ENCODE measurements around the gene VILL. TPM values are rescaled to one million over a fixed set of nuclear protein-coding genes. Genes with fewer than 3 reads are reported as not detected.
"Not testable (repeated sequence)": the region's sequence is repeated elsewhere in the genome, so short reads cannot be mapped to it uniquely, and the experiment has no call there.

Gene VILL
- total and polyA plus RNA-seq, 4 donors = 3.9 to 37.1 (median 13.1) TPM

DNA sequence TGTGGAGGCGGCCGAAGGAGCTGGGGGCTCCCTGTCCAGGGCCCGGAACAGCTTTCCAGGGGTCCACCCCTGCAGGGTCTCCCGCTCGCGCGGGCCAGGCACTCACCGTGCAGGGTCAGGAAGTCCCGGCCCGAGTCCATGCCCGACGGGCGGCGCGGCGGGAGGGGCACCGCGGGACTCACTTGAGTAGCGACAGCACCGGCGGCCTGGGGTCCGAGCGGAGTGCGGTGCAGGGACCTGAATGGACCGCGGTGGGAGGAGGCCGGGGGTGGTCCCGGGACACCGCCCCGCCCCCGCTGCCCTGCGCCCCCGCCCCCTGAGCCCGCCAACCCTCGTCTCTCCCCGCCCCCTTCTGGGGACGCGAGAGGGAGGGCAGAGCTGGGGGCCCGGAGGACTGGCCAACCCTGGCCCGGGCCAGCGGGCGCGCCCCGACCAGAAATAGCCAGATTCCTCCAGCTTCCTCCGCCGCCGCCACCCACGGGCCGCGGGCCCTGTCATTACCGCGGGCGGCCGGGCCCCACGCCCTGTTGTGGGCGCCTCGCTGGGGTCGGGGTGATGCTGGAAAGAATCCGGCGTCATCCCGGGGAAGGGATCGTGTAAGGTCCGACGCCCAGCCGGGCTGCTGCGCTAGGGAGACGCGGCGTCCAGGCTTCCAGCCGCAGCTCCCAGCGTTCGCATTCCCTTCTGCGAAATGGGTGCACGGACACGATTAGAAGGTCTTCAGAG is 39.0 kb downstream of the VILL start, which contains the start of gene PLCD1:
Gene PLCD1, minus strand, starts transcription at position 243 of the 726 bp plus-strand sequence. Its CDS starts 103 bp downstream, at position 140.
- Histone ChIP-seq H3K27me3 (ENCODE audit: control insufficient read depth in 1 of 2, insufficient read depth in 2 of 2, low read length in 1 of 2) (no peaks in the 10 kb centered on the region), H3K4me3 (ENCODE audit: low read length in 2 of 2) (peak within 1 kb of the TSS; percentile 61 to 88), H3K4me1 (ENCODE audit: control insufficient read depth in 1 of 2, insufficient read depth in 2 of 2, low read length in 2 of 2) (peaks cover 0 to 1% of the 10 kb centered on the region in 2 donors), H3K36me3 (ENCODE audit: control insufficient read depth in 1 of 2, insufficient read depth in 2 of 2, low read length in 1 of 2) (no peaks in the 10 kb centered on the region), H3K27ac (ENCODE audit: low read depth in 1 of 2, low read length in 2 of 2) (peak within 1 kb of the TSS; percentile 89 to 96), H3K9me3 (ENCODE audit: control insufficient read depth, low read length) (no peaks in the 10 kb centered on the region)
- peak; percentile 93 to 95 for DNase-seq
- intact Hi-C loops (cut with DNase I) = loop anchor here in 1 of 2 donors (10.0 kb wide), 1 partner anchor 135 kb away; the partner anchor contains the start of gene OXSR1
- peak; percentile 82 for ATAC-seq (ENCODE audit: low FRiP score)
- WGBS, 2 donors = 1% methylated on average over 63 to 75 of the region's 75 CpGs

DNA sequence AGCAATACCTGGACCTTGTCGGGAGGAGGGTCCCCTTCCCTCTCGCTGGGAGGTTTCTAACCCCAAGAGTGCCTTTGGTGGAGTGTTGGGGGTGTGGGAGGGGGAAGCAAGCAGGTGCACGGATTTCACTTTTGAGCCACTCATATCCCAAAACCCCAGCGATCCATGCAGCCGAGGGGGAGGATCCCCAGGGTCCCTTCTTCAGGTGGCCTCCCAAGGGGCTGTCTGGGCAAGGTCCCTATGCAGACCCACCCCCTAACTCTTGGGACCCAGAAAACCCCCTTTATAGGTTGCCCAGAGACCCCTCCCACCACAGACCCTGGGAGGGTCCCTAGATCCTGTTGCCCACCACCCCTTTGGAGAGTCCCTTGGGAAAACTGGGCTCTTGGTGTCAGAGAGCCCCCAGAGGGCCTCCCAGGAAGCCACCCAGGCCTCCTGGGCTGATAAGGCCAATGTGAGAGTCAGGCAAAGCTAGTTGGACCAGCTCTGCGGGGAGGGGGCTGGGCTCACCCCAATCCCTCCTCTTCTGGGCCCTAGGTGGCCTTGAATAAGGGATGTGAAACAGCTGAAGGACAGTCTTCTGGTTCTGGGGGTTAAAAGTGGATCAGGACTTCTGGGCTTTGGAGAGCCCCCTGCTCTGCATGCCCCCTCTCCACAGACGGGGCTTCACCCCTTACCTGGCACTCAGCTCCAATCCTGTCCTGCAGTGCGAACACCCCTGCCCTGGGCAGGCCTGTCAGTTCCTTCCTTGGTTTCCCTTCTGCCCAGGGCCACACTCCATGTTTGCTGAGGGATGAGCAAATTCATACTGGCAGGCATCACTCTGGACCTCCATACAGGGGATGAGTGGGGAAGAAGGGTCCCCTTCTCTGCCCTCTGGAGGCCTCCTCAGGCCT is 39.8 kb downstream of the VILL start:
- Histone ChIP-seq H3K27ac (ENCODE audit: low read depth in 1 of 2, low read length in 2 of 2) (peak overlapping the region; percentile 89 to 96), H3K9me3 (ENCODE audit: control insufficient read depth, low read length) (no peaks in the 10 kb centered on the region), H3K4me1 (ENCODE audit: control insufficient read depth in 1 of 2, insufficient read depth in 2 of 2, low read length in 2 of 2) (peaks cover 0 to 1% of the 10 kb centered on the region in 2 donors), H3K36me3 (ENCODE audit: control insufficient read depth in 1 of 2, insufficient read depth in 2 of 2, low read length in 1 of 2) (no peaks in the 10 kb centered on the region), H3K4me3 (ENCODE audit: low read length in 2 of 2) (peak overlapping the region; percentile 47 to 59), H3K27me3 (ENCODE audit: control insufficient read depth in 1 of 2, insufficient read depth in 2 of 2, low read length in 1 of 2) (no peaks in the 10 kb centered on the region)
- DNase-seq (no peak), ATAC-seq (ENCODE audit: low FRiP score) (no peak)
- 29 to 32% methylated on average over 8 of the region's 8 CpGs for WGBS, 2 donors
- intact Hi-C loops (cut with DNase I) = loop anchor here in 1 of 2 donors (10.0 kb wide), 1 partner anchor 134 kb away; the partner anchor contains the start of gene OXSR1

DNA sequence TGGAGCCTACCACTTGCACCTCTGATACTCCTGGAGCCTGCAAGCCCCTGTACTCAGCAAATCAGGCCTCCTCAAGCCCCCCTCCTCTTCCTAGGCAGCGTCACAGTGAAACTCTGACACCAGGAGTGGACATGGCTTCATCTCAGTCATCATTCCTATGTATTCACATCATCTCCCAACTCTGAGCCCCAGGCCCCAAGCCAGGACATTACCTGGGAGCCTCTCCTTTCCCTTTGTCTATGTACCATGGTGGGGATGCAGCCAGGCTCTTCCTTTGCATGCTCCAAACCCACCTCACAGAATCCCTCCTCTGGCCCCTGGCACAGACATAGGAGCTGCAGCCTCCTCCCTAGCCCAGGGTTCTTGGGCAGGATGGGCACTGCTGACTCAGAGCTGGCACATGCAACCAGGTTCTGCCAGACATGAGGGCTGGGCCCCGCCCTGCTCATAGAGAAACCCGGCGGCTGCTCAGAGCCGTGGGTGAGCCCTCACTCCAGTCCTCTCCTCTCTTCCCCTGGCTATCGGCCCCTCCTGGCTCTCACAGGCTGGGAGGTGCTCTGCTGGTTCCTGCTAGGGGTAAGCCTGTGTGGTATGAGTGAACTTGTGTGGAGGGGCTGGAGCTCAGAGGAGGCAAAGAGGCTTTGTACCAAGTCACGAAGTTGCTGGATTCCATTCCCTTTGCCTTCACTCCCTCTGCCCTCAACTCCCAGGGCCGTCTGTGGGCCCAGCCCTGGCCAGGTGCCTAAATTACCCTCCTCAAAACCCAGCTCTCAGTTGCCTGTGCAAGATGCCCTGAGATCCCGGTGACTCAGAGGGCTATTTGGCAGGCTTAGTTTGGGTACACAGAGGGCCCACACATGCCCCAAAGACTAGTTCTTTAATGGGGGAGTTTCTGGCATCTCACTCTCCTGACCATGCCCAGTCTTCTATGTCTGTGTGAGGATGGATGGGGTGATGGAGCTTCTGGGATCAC is 40.7 kb downstream of the VILL start:
- Histone ChIP-seq H3K4me3 (ENCODE audit: low read length in 2 of 2) (no peak overlapping the region), H3K27me3 (ENCODE audit: control insufficient read depth in 1 of 2, insufficient read depth in 2 of 2, low read length in 1 of 2) (no peaks in the 10 kb centered on the region), H3K36me3 (ENCODE audit: control insufficient read depth in 1 of 2, insufficient read depth in 2 of 2, low read length in 1 of 2) (no peaks in the 10 kb centered on the region), H3K27ac (ENCODE audit: low read depth in 1 of 2, low read length in 2 of 2) (peak overlapping the region; percentile 89 to 96), H3K4me1 (ENCODE audit: control insufficient read depth in 1 of 2, insufficient read depth in 2 of 2, low read length in 2 of 2) (peaks cover 0 to 1% of the 10 kb centered on the region in 2 donors), H3K9me3 (ENCODE audit: control insufficient read depth, low read length) (no peaks in the 10 kb centered on the region)
- WGBS, 2 donors = 1 to 4% methylated on average over 9 of the region's 9 CpGs
- ATAC-seq (ENCODE audit: low FRiP score) (peak; percentile 64), DNase-seq (peak; percentile 91)
- intact Hi-C loops (cut with DNase I) = loop anchor here in 1 of 2 donors (10.0 kb wide), 1 partner anchor 133 kb away; the partner anchor contains the start of gene OXSR1

DNA sequence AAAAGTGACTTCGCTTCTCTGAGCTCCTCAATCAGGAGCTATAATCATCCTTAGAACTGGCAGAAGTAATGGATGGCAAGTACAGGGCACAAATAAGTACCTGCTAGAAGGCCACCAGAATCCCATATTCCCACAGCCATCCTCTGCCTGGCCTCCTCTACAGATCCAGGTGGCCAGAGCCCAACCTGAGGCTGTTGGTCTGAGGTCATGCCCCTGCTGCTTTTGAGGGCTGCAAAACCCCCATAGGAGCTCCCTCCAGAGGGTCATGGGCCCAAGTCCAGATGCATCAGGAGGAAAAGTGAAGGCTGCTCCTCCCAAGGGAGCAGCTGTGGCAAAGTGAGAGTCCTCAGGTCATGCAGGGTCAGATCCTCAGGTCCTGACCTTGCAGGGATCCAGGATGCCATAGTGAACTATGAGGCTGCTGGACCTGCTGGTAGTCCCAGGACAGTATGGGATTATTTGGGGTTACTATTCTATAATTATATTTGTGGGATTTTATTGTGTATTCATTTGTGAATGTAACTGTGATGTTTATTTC is 41.8 kb downstream of the VILL start:
- 99 to 100% methylated on average over 1 of the region's 1 CpG for WGBS, 2 donors
- no peaks in the 10 kb centered on the region for H3K9me3 ChIP-seq (ENCODE audit: control insufficient read depth, low read length)
- no peak overlapping the region for H3K4me3 ChIP-seq (ENCODE audit: low read length in 2 of 2)
- no peaks in the 10 kb centered on the region for H3K27me3 ChIP-seq (ENCODE audit: control insufficient read depth in 1 of 2, insufficient read depth in 2 of 2, low read length in 1 of 2)
- no peak overlapping the region for H3K27ac ChIP-seq (ENCODE audit: low read depth in 1 of 2, low read length in 2 of 2)
- DNase-seq (no peak), ATAC-seq (ENCODE audit: low FRiP score) (no peak)
- H3K36me3 ChIP-seq (ENCODE audit: control insufficient read depth in 1 of 2, insufficient read depth in 2 of 2, low read length in 1 of 2) = no peaks in the 10 kb centered on the region
- intact Hi-C loops (cut with DNase I) = loop anchor here in 1 of 2 donors (10.0 kb wide), 1 partner anchor 132 kb away; the partner anchor contains the start of gene OXSR1
- H3K4me1 ChIP-seq (ENCODE audit: control insufficient read depth in 1 of 2, insufficient read depth in 2 of 2, low read length in 2 of 2) = peaks cover 0 to 1% of the 10 kb centered on the region in 2 donors

DNA sequence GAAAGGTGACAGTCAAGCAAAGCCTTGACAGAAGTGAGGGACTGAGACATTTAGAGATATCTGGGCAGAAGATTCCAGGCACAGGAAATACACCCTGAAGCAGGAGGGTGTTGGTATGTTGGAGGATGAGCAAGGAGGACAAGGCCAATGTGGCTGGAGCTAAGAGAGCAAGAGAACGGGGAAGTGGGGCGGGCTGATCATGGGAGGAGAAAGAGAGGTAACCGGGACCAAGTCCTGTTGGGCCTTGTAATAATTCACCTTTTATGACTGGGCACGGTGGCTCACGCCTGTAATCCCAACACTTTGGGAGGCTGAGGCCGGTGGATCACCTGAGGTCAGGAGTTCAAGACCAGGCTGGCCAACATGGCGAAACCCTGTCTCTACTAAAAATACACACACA is 43.0 kb downstream of the VILL start:
- not testable (repeated sequence) for H3K36me3 ChIP-seq (ENCODE audit: control insufficient read depth in 1 of 2, insufficient read depth in 2 of 2, low read length in 1 of 2)

DNA sequence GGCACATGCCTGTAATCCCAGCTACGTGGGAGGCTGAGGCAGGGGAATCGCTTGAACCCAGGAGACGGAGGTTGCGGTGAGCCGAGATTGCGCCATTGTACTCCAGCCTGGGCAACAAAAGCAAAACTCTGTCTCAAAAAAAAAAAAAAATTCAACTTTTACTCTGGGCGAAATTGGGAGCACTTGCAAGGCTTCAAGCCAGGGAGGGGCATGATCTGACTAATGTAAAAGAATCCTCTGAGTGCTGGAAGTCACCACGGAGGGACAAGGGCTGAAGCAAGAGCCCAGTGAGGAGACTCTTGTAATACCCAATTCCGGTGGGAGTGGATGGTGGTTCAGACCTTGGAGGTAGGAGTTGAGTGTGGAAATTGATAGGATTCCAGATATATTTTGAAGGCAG is 43.7 kb downstream of the VILL start:
- not testable (repeated sequence) for H3K4me3 ChIP-seq (ENCODE audit: low read length in 2 of 2); H3K27ac ChIP-seq (ENCODE audit: low read depth in 1 of 2, low read length in 2 of 2); H3K4me1 ChIP-seq (ENCODE audit: control insufficient read depth in 1 of 2, insufficient read depth in 2 of 2, low read length in 2 of 2); H3K27me3 ChIP-seq (ENCODE audit: control insufficient read depth in 1 of 2, insufficient read depth in 2 of 2, low read length in 1 of 2); DNase-seq; H3K36me3 ChIP-seq (ENCODE audit: control insufficient read depth in 1 of 2, insufficient read depth in 2 of 2, low read length in 1 of 2); H3K9me3 ChIP-seq (ENCODE audit: control insufficient read depth, low read length); ATAC-seq (ENCODE audit: low FRiP score)
- intact Hi-C loops (cut with DNase I) = loop anchor here in 1 of 2 donors (10.0 kb wide), 1 partner anchor 130 kb away; the partner anchor contains the start of gene OXSR1
- 88 to 90% methylated on average over 9 of the region's 9 CpGs for WGBS, 2 donors

More for the DNA sequence above, 43.0 kb downstream of the VILL start:
- intact Hi-C loops (cut with DNase I) = loop anchor here in 1 of 2 donors (10.0 kb wide), 1 partner anchor 131 kb away; the partner anchor contains the start of gene OXSR1
- WGBS, 2 donors = 92% methylated on average over 6 to 7 of the region's 7 CpGs
- H3K9me3 ChIP-seq (ENCODE audit: control insufficient read depth, low read length); H3K4me1 ChIP-seq (ENCODE audit: control insufficient read depth in 1 of 2, insufficient read depth in 2 of 2, low read length in 2 of 2); ATAC-seq (ENCODE audit: low FRiP score); H3K27me3 ChIP-seq (ENCODE audit: control insufficient read depth in 1 of 2, insufficient read depth in 2 of 2, low read length in 1 of 2); DNase-seq; H3K4me3 ChIP-seq (ENCODE audit: low read length in 2 of 2); H3K27ac ChIP-seq (ENCODE audit: low read depth in 1 of 2, low read length in 2 of 2): not testable (repeated sequence)

DNA sequence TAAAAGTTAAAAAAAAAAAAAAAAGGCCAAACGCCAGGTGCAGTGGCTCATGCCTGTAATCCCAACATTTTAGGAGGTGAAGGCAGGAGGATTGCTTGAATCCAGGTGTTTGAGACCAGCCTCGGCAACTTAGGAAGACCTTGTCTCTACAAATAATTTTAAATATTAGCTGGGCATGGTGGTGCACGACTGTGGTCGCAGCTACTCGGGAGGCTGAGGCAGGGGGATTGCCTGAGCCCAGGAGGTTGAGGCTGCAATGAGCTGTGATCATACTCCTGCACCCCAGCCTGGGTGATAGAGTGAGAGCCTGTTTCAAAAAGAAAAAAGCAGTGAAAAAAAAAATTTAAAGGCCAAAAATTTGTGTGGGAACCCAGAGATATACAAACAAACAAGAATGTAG is 45.7 kb downstream of the VILL start:
- no peaks in the 10 kb centered on the region for H3K4me1 ChIP-seq (ENCODE audit: control insufficient read depth in 1 of 2, insufficient read depth in 2 of 2, low read length in 2 of 2)
- no peak overlapping the region for H3K4me3 ChIP-seq (ENCODE audit: low read length in 2 of 2)
- no peak overlapping the region for H3K27ac ChIP-seq (ENCODE audit: low read depth in 1 of 2, low read length in 2 of 2)
- H3K9me3 ChIP-seq (ENCODE audit: control insufficient read depth, low read length) = no peaks in the 10 kb centered on the region
- ATAC-seq (ENCODE audit: low FRiP score) (no peak), DNase-seq (no peak)
- WGBS, 2 donors = 90 to 94% methylated on average over 5 of the region's 5 CpGs
- H3K36me3 ChIP-seq (ENCODE audit: control insufficient read depth in 1 of 2, insufficient read depth in 2 of 2, low read length in 1 of 2) = no peaks in the 10 kb centered on the region
- intact Hi-C loops (cut with DNase I) = loop anchor here (5.0 to 10.0 kb wide), 2 partner anchors 86 to 129 kb away; partner anchors contain the start of gene OXSR1 (in 1 of the 2)
- H3K27me3 ChIP-seq (ENCODE audit: control insufficient read depth in 1 of 2, insufficient read depth in 2 of 2, low read length in 1 of 2) = no peaks in the 10 kb centered on the region

Data from aorta (tissue), 5 donors.